HepG2 (cell line): ENCODE measurements around the gene PRKACA. TPM values are rescaled to one million over a fixed set of nuclear protein-coding genes. Genes with fewer than 3 reads are reported as not detected.
A peak's percentile ranks its signal among the peaks of the same experiment; 100 is the strongest.

Experiments
- ELF3 ChIP-seq: IDR thresholded peaks from 2 replicates; pipeline ENCODE4 v1.6.1; 2016; ENCODE audit warnings: missing genetic modification reagents, missing compliant biosample characterization
- NR2C2 ChIP-seq: sonication (generic); formaldehyde crosslinking; IDR thresholded peaks from 2 replicates; pipeline ENCODE4 v1.4.0; 2020; ENCODE audit warnings: missing genetic modification reagents, mild to moderate bottlenecking, moderate library complexity, borderline replicate concordance
- THYN1 ChIP-seq: sonication (generic); formaldehyde crosslinking; IDR thresholded peaks from 2 replicates; pipeline ENCODE4 v1.8.1; 2023; ENCODE audit warnings: low read depth, mild to moderate bottlenecking, moderate library complexity, missing genetic modification reagents, borderline replicate concordance
- ZNF501 ChIP-seq: sonication (generic); formaldehyde crosslinking; IDR thresholded peaks from 2 replicates; pipeline ENCODE4 v1.5.1; 2020; ENCODE audit warnings: mild to moderate bottlenecking, moderate library complexity, missing genetic modification reagents
- ZNF512 ChIP-seq: sonication (generic); formaldehyde crosslinking; IDR thresholded peaks from 2 replicates; pipeline ENCODE4 v1.4.0; 2020; ENCODE audit warnings: mild to moderate bottlenecking, missing genetic modification reagents
- polyA plus RNA-seq, 8 experiments: library from polyadenylated mRNA; depleted of rRNA in 3 of 8; stranded (reverse) in 7 of 8; unstranded in 1 of 8; fragments of >200 nt; fragmentation: Illumina TruSeq in 4 of 8; extraction: Trizol in 4 of 8; gene quantifications; 2 replicates each; pipeline versions ENCODE4 v1.2.1 to v1.2.3, GENCODE V29; 2011 to 2016; ENCODE audit warnings: low read depth in 4 of 8, missing spikeins in 1 of 8, mixed read lengths in 1 of 8; ENCODE audit not compliant: insufficient read depth in 1 of 8
- total RNA-seq, 5 experiments: library from RNA; depleted of rRNA; stranded (reverse); fragments of >200 nt; fragmentation: Illumina TruSeq; extraction: Trizol; gene quantifications; 2 replicates each; pipeline ENCODE4 v1.2.3, GENCODE V29; 2016; ENCODE audit warnings: low read depth in 1 of 5
- TF ChIP-seq, protein P1 (sequence below): IDR thresholded peaks from 2 replicates; pipeline ENCODE4 v1.6.1; 2016; ENCODE audit warnings: low read depth
- TF ChIP-seq, protein P2 (sequence below): sonication (generic); formaldehyde crosslinking; IDR thresholded peaks from 2 replicates; pipeline ENCODE4 v1.4.0; 2020; ENCODE audit warnings: missing genetic modification reagents, borderline replicate concordance

The PRKACA gene
- total and polyA plus RNA-seq, 2 of the 13 experiments (the other 11 are each of a cell fraction or from before 2014, with no cell fraction given): 11.0 to 18.2 TPM

GRCh38 chr19:14112809-14113385 lies 4.7 kb downstream of the PRKACA start (continued):
- TF ChIP-seq, protein P1, sequence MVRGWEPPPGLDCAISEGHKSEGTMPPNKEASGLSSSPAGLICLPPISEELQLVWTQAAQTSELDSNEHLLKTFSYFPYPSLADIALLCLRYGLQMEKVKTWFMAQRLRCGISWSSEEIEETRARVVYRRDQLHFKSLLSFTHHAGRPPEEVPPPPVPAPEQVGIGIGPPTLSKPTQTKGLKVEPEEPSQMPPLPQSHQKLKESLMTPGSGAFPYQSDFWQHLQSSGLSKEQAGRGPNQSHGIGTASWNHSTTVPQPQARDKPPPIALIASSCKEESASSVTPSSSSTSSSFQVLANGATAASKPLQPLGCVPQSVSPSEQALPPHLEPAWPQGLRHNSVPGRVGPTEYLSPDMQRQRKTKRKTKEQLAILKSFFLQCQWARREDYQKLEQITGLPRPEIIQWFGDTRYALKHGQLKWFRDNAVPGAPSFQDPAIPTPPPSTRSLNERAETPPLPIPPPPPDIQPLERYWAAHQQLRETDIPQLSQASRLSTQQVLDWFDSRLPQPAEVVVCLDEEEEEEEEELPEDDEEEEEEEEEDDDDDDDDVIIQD (CRISPR knock-in tag): no peak
- 0 out of 2 replicates have a peak, but pooled peaks have one; percentile 13 for TF ChIP-seq ZNF501 (CRISPR knock-in tag)
- TF ChIP-seq, protein P2, sequence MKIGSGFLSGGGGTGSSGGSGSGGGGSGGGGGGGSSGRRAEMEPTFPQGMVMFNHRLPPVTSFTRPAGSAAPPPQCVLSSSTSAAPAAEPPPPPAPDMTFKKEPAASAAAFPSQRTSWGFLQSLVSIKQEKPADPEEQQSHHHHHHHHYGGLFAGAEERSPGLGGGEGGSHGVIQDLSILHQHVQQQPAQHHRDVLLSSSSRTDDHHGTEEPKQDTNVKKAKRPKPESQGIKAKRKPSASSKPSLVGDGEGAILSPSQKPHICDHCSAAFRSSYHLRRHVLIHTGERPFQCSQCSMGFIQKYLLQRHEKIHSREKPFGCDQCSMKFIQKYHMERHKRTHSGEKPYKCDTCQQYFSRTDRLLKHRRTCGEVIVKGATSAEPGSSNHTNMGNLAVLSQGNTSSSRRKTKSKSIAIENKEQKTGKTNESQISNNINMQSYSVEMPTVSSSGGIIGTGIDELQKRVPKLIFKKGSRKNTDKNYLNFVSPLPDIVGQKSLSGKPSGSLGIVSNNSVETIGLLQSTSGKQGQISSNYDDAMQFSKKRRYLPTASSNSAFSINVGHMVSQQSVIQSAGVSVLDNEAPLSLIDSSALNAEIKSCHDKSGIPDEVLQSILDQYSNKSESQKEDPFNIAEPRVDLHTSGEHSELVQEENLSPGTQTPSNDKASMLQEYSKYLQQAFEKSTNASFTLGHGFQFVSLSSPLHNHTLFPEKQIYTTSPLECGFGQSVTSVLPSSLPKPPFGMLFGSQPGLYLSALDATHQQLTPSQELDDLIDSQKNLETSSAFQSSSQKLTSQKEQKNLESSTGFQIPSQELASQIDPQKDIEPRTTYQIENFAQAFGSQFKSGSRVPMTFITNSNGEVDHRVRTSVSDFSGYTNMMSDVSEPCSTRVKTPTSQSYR (CRISPR knock-in tag): peak; percentile 93
- TF ChIP-seq THYN1 (CRISPR knock-in tag): no peak
- peak; percentile 52; the same call in 1 of the 2 replicates for TF ChIP-seq NR2C2 (CRISPR knock-in tag)
- peak; percentile 68 for TF ChIP-seq ELF3 (CRISPR knock-in tag)
- TF ChIP-seq ZNF512 (CRISPR knock-in tag): no peak
